ENCODE results near the gene DEXI. TPM values are rescaled to one million over a fixed set of nuclear protein-coding genes. Genes with fewer than 3 reads are reported as not detected.
A peak's percentile ranks its signal among the peaks of the same experiment; 100 is the strongest.

DEXI gene
- total RNA-seq, 4 donors from 2014 or later: 74.4 to 96.3 (median 85.5) TPM

GRCh38 chr16:10896723-10897122 is 45.5 kb downstream of the DEXI start:
- Histone ChIP-seq H3K36me3 (peaks cover 0 to 20% (median 2%) of the 10 kb centered on the region in 3 donors), H3K27me3 (no peaks in the 10 kb centered on the region), H3K9me3 (peaks cover 0 to under 1% (median 0%) of the 10 kb centered on the region in 4 donors), H3K4me3 (no peak overlapping the region), H3K27ac (no peak overlapping the region), H3K4me1 (no peaks in the 10 kb centered on the region)
- WGBS, 2 donors: 90 to 97% methylated on average over 2 of the region's 2 CpGs
- TF ChIP-seq EP300 (IDR thresholded peaks at IDR 0.05): peak in 1 of 2 donors; percentile 43
- TF ChIP-seq POLR2A (IDR thresholded peaks at IDR 0.05): no peak
- TF ChIP-seq CTCF (IDR thresholded peaks at IDR 0.05): no peak
- DNase-seq (ENCODE audit: low spot score in 2 of 2): no peak

- Histone ChIP-seq H3K27ac (no peak overlapping the region), H3K36me3 (peaks cover 0 to 14% (median 0%) of the 10 kb centered on the region in 3 donors), H3K9me3 (no peaks in the 10 kb centered on the region), H3K27me3 (no peaks in the 10 kb centered on the region), H3K4me3 (no peak overlapping the region), H3K4me1 (no peaks in the 10 kb centered on the region)
- no peak for DNase-seq (ENCODE audit: low spot score in 2 of 2)
- TF ChIP-seq CTCF (IDR thresholded peaks at IDR 0.05) (no peak), POLR2A (IDR thresholded peaks at IDR 0.05) (no peak), EP300 (IDR thresholded peaks at IDR 0.05) (no peak)
- WGBS, 2 donors: 70% methylated on average over 3 of the region's 3 CpGs
Measured at GRCh38 chr16:10896165-10896564, 46.1 kb downstream of the DEXI start.

- H3K4me3 ChIP-seq: no peak overlapping the region
- H3K9me3 ChIP-seq: no peaks in the 10 kb centered on the region
- TF ChIP-seq CTCF (IDR thresholded peaks at IDR 0.05) (no peak), POLR2A (IDR thresholded peaks at IDR 0.05) (no peak), EP300 (IDR thresholded peaks at IDR 0.05) (no peak)
- H3K27ac ChIP-seq: no peak overlapping the region
- H3K36me3 ChIP-seq: peaks cover 0 to 13% (median 0%) of the 10 kb centered on the region in 3 donors
- 28 to 39% methylated on average over 17 of the region's 17 CpGs for WGBS, 2 donors
- no peaks in the 10 kb centered on the region for H3K27me3 ChIP-seq
- H3K4me1 ChIP-seq: no peaks in the 10 kb centered on the region
- DNase-seq (ENCODE audit: low spot score in 2 of 2): peak in 1 of 2 donors; percentile 41
Measured at GRCh38 chr16:10895053-10895946, 47.0 kb downstream of the DEXI start.

GRCh38 chr16:10892782-10893318 is 49.4 kb downstream of the DEXI start:
- Histone ChIP-seq H3K4me3 (no peak overlapping the region), H3K4me1 (peaks cover 0 to 19% (median 9%) of the 10 kb centered on the region in 4 donors), H3K27ac (no peak overlapping the region), H3K9me3 (no peaks in the 10 kb centered on the region), H3K27me3 (no peaks in the 10 kb centered on the region), H3K36me3 (no peaks in the 10 kb centered on the region)
- 71 to 75% methylated on average over 5 of the region's 5 CpGs for WGBS, 2 donors
- no peak for DNase-seq (ENCODE audit: low spot score in 2 of 2)
- no peak for TF ChIP-seq EP300 (IDR thresholded peaks at IDR 0.05)
- no peak for TF ChIP-seq POLR2A (IDR thresholded peaks at IDR 0.05)
- no peak for TF ChIP-seq CTCF (IDR thresholded peaks at IDR 0.05)

GRCh38 chr16:10889855-10890254 is 52.4 kb downstream of the DEXI start:
- Histone ChIP-seq H3K9me3 (no peaks in the 10 kb centered on the region), H3K27ac (no peak overlapping the region), H3K4me1 (peaks cover 0 to 19% (median 9%) of the 10 kb centered on the region in 4 donors), H3K4me3 (no peak overlapping the region), H3K27me3 (no peaks in the 10 kb centered on the region), H3K36me3 (no peaks in the 10 kb centered on the region)
- no peak for TF ChIP-seq POLR2A (IDR thresholded peaks at IDR 0.05)
- TF ChIP-seq EP300 (IDR thresholded peaks at IDR 0.05): no peak
- no peak for TF ChIP-seq CTCF (IDR thresholded peaks at IDR 0.05)
- 77 to 90% methylated on average over 4 of the region's 4 CpGs for WGBS, 2 donors
- no peak for DNase-seq (ENCODE audit: low spot score in 2 of 2)
